ENCODE measurements around the gene SCRT2. TPM values are rescaled to one million over a fixed set of nuclear protein-coding genes. Genes with fewer than 3 reads are reported as not detected.
A peak's percentile ranks its signal among the peaks of the same experiment; 100 is the strongest.

SCRT2 gene
- total and polyA plus RNA-seq, 9 of the 15 experiments (the other 6 are each of a cell fraction or from before 2014, with no cell fraction given): 0.04 to 0.75 (median 0.13) TPM; not detected in 2

DNA sequence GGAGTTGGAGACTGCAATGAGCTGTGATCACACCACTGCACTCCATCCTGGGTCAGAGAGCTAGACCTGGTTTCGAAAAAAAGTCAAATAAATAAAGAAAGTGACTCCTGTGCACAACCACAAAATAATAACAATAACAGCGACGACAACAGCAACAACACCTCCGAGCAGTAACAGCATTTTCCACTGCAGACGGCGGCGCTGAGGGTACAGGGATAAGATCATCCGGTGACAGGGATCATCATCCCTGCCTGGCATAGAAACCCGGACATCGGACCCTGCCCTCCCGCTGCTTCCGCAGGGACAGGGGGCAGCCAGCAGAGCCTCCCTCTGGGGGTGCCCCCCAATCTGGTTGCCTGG lies 34.1 kb downstream of the SCRT2 start (continued):
- TF ChIP-seq, protein P1, sequence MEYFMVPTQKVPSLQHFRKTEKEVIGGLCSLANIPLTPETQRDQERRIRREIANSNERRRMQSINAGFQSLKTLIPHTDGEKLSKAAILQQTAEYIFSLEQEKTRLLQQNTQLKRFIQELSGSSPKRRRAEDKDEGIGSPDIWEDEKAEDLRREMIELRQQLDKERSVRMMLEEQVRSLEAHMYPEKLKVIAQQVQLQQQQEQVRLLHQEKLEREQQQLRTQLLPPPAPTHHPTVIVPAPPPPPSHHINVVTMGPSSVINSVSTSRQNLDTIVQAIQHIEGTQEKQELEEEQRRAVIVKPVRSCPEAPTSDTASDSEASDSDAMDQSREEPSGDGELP (CRISPR knock-in tag; IDR thresholded peaks at IDR 0.05; ENCODE audit: borderline replicate concordance): peak; percentile 14; the same call in 1 of the 2 replicates
- TF ChIP-seq CBX1 (IDR thresholded peaks at IDR 0.05; ENCODE audit: low read depth) (no peak), NCOA2 (IDR thresholded peaks at IDR 0.05; ENCODE audit: partially characterized antibody in 2 of 2) (no peak), ATF1 (CRISPR knock-in tag; IDR thresholded peaks at IDR 0.05) (no peak), ATF1 (tag; IDR thresholded peaks at IDR 0.05) (no peak), TSC22D4 (tag; IDR thresholded peaks at IDR 0.05) (no peak), POU5F1 (IDR thresholded peaks at IDR 0.05; ENCODE audit: borderline replicate concordance, low read depth, low read length, partially characterized antibody) (no peak), HNRNPH1 (optimal IDR thresholded peaks at IDR 0.05; ENCODE audit: low read depth, low read length) (no peak), ZNF23 (CRISPR knock-in tag; IDR thresholded peaks at IDR 0.05) (no peak), MEIS2 (IDR thresholded peaks at IDR 0.05; ENCODE audit: partially characterized antibody) (peak; percentile 46), SNRNP70 (optimal IDR thresholded peaks at IDR 0.05; ENCODE audit: low read depth, low read length) (no peak), SUPT5H (IDR thresholded peaks at IDR 0.05) (no peak), DNMT1 (IDR thresholded peaks at IDR 0.05) (no peak), RNF2 (IDR thresholded peaks at IDR 0.05) (no peak), ZZZ3 (IDR thresholded peaks at IDR 0.05) (no peak), ZNF253 (CRISPR knock-in tag; conservative IDR thresholded peaks at IDR 0.05) (no peak), SETDB1 (IDR thresholded peaks at IDR 0.05; ENCODE audit: low read length) (no peak), EGR1 (conservative IDR thresholded peaks at IDR 0.05) (peak; percentile 53), NFATC3 (IDR thresholded peaks at IDR 0.05) (no peak), ZSCAN32 (CRISPR knock-in tag; IDR thresholded peaks at IDR 0.05) (no peak), RB1 (IDR thresholded peaks at IDR 0.05; ENCODE audit: low read depth) (no peak), GTF2E2 (tag; IDR thresholded peaks at IDR 0.05) (no peak)
- TF ChIP-seq, protein P2, sequence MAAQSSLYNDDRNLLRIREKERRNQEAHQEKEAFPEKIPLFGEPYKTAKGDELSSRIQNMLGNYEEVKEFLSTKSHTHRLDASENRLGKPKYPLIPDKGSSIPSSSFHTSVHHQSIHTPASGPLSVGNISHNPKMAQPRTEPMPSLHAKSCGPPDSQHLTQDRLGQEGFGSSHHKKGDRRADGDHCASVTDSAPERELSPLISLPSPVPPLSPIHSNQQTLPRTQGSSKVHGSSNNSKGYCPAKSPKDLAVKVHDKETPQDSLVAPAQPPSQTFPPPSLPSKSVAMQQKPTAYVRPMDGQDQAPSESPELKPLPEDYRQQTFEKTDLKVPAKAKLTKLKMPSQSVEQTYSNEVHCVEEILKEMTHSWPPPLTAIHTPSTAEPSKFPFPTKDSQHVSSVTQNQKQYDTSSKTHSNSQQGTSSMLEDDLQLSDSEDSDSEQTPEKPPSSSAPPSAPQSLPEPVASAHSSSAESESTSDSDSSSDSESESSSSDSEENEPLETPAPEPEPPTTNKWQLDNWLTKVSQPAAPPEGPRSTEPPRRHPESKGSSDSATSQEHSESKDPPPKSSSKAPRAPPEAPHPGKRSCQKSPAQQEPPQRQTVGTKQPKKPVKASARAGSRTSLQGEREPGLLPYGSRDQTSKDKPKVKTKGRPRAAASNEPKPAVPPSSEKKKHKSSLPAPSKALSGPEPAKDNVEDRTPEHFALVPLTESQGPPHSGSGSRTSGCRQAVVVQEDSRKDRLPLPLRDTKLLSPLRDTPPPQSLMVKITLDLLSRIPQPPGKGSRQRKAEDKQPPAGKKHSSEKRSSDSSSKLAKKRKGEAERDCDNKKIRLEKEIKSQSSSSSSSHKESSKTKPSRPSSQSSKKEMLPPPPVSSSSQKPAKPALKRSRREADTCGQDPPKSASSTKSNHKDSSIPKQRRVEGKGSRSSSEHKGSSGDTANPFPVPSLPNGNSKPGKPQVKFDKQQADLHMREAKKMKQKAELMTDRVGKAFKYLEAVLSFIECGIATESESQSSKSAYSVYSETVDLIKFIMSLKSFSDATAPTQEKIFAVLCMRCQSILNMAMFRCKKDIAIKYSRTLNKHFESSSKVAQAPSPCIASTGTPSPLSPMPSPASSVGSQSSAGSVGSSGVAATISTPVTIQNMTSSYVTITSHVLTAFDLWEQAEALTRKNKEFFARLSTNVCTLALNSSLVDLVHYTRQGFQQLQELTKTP (IDR thresholded peaks at IDR 0.05; ENCODE audit: low read depth in 1 of 2, partially characterized antibody in 2 of 2): no peak
- TF ChIP-seq, protein P3, sequence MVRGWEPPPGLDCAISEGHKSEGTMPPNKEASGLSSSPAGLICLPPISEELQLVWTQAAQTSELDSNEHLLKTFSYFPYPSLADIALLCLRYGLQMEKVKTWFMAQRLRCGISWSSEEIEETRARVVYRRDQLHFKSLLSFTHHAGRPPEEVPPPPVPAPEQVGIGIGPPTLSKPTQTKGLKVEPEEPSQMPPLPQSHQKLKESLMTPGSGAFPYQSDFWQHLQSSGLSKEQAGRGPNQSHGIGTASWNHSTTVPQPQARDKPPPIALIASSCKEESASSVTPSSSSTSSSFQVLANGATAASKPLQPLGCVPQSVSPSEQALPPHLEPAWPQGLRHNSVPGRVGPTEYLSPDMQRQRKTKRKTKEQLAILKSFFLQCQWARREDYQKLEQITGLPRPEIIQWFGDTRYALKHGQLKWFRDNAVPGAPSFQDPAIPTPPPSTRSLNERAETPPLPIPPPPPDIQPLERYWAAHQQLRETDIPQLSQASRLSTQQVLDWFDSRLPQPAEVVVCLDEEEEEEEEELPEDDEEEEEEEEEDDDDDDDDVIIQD (CRISPR knock-in tag; IDR thresholded peaks at IDR 0.05): no peak
- TF ChIP-seq, protein P4, sequence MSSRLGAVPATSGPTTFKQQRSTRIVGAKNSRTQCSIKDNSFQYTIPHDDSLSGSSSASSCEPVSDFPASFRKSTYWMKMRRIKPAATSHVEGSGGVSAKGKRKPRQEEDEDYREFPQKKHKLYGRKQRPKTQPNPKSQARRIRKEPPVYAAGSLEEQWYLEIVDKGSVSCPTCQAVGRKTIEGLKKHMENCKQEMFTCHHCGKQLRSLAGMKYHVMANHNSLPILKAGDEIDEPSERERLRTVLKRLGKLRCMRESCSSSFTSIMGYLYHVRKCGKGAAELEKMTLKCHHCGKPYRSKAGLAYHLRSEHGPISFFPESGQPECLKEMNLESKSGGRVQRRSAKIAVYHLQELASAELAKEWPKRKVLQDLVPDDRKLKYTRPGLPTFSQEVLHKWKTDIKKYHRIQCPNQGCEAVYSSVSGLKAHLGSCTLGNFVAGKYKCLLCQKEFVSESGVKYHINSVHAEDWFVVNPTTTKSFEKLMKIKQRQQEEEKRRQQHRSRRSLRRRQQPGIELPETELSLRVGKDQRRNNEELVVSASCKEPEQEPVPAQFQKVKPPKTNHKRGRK (tag; IDR thresholded peaks at IDR 0.05): no peak

Data from K562 (cell line).